GM21390 (cell line): Measurements from ENCODE around the gene CDR2.
"Not testable (repeated sequence)": the region's sequence is repeated elsewhere in the genome, so short reads cannot be mapped to it uniquely, and the experiment has no call there.

Experiments used
- ATAC-seq: cut with Tn5 transposase; IDR thresholded peaks from one replicate; pipeline ENCODE4 v1.9.1; 2021; ENCODE audit not compliant: unreplicated experiment

CDR2 gene

DNA sequence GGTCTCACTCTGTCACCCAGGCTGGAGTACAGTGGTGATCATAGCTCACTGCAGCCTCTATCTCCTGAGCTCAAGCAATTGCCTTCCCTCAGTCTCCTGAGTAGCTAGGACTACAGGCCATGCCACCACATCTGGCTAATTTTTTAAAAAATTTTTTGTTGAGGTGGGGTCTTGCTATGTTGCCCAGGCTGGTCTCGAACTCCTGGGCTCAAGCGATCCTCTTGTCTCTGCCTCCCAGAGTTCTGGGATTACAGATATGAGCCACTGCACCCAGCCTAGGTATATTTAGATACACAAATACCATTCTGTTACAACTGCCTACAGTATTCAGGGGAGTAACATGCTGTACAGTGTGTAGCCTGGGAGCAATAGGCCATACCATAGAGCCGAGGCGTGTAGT lies 62.9 kb downstream of the CDR2 start:
- ATAC-seq: no peak

DNA sequence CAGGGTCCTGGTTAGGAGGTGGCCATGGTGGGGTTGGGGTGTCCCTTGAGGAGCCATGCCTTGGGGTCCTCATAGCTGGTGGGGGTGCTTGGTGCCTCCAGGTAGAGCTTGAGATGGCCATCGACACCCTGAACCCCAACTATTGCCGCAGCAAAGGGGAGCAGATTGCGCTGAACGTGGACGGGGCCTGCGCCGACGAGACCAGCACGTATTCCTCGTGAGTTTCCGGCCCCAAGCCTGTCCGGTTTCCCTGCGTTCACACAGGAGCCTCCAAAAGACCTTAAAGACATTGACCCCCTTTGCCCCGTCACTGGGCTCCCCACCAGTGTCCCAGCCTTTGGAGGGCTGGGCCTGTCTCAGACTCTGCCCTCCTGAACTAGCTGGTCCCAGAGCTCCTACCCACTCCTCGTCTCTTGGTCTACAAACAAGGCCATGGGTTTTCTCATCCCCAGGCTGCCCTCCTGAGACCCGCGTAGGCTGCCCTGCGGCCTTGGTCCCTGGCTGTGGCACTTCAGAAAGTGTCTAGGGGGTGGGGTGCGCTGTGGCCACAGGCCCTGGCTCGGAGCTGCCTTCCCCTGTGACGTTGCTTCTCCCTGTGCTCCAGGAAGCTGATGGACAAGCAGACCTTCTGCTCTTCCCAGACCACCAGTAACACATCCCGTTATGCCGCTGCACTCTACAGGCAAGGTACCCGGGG lies 65.4 kb downstream of the CDR2 start:
- ATAC-seq: no peak

DNA sequence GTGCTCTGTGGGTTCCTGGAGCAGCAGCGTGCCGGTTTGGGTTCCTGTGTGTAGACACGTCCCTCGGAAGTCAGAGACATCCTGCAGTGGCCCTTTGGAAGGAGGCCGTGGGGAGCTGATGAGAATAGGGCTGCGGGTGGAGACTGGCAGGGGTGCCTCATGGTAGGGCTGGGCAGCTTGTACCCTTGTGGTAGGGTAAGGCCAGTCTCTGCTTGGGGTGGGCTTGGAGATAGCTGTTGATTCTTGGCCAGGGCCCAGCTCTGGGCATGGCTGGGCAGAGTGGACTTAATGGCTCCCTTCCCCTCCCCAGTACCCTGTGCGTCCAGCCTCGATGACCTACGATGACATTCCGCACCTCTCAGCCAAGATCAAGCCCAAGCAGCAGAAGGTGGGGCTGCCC lies 66.6 kb downstream of the CDR2 start:
- ATAC-seq: no peak

DNA sequence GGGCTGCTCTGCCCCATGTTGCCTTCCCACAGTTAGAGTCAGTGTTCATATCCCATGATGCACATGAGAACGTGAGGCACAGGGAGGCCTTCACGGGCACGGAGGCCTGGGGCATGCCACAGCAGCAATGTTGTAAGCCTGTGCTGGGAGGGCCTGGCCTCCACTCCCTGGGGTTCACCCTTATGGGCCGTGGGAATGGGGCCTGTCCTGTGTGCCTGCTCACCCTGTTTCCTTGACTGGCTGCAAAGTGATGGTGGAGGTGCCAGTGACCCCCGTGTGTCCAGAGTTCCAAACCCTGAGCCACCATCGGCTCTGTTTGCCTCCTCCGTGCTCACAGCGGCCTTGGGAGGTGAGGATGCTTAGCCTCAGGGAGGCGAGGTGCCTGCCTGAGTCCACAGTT lies 67.6 kb downstream of the CDR2 start:
- no peak for ATAC-seq

DNA sequence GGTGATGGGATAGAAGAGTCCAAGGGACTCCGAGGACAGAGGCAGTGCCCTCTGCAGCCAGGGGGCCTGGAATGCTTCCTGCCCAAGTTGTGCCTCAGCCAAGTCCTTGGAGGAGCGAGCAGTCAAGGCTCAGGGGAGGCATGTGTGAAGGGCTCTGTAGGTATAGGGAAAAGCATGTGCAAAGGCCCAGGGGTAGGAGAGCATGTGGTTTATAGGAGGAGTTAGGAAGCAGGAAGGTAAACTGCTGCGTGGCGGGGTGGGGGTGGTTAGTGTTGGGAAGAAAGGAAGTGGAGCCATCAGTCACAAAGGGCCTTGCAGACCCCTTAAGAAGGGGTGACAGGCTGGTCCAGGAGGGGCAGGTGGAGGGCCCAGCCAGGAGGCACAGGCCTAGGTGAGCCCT lies 70.0 kb downstream of the CDR2 start:
- ATAC-seq: no peak

DNA sequence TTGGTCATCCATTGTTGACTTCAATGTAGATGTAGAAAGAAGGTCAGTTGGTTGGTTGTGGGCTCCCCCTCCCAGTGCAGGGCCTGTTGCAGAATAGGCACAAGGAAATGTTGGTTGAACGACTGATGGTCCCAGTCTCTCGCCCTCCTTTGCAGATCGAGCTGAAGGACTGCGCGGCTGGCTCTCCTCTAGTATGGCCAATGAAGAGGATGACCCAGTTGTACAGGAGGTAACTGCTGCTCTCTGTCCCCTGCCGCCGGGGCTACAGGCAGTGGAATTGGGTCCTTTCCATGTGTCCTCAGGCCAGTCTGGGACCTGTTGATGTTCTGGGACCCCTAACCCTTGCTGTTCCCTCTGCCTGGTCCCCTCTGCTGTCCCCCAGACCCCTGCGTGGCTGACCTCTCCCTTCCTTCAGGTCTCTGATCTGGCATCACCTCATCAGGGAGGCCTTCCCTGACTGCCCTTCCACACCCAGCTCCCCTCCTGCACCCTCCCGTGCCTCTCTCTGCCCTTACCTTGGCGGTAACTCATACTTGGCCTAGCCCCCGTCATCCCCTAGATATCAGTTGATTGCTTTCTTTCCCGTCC lies 71.5 kb downstream of the CDR2 start:
- ATAC-seq: no peak

DNA sequence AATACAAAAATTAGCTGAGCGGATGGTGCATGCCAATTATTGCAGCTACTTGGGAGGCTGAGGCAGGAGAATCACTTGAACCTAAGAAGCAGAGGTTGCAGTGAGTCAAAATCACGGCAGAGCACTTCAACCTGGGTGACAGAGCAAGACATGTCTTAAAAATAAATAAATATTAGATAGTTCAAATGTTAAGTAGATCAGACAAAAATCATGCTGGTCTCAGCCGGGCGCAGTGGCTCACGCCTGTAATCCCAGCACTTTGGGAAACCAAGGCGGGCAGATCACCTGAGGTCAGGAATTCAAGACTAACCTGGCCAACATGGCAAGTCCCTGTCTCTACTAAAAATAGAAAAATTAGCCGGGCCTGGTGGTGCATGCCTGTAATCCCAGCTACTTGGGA lies 73.0 kb downstream of the CDR2 start:
- not testable (repeated sequence) for ATAC-seq

DNA sequence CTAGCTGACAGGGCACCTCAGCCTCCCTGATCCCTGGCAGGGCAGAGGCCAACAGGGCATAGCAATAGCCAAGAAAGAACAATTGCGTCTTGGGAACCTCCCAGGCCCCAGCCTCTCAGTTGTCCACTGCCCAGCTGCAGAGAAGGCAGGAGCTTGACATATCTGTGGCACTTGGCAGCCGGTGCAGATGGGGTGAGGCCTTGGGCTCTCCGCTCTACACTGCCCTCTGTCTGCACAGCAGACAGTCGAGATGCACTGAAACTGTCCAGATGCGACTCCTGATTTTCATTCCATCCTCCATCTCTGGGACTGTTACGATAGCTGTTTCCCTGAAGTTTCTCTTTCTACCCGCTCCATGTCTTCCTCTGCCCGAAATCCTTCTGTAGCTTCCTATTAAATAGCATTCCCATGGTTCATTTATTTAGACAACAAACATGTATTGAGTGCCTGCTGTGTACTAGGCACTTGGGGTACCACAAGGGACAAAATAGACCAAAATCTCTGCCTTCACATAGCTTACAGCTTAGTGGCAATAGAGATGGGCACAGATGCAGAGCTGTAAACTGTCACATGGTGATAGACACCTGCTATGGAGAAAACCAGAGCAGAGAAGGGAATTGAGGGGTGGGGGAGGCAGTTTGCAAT lies 73.9 kb downstream of the CDR2 start:
- no peak for ATAC-seq

DNA sequence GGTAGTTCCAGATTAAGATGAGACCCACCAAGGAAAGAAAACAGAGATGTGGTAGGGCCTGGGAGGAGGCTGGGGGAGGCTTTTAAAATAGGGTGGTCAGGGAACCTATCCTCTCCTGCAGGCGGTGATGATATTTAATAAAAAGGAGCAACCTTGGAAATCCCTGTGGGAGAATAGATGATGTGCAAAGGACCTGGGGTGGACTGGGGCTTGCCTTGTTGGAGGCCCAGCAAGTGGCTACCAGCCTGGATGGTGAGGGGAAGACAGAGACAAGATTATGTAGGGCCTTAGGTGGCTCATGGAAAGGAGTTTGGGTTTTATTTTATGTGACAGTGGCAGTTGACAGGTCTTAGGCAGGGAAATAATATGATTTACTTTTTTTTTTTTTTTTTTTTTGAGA lies 75.4 kb downstream of the CDR2 start:
- ATAC-seq: no peak

DNA sequence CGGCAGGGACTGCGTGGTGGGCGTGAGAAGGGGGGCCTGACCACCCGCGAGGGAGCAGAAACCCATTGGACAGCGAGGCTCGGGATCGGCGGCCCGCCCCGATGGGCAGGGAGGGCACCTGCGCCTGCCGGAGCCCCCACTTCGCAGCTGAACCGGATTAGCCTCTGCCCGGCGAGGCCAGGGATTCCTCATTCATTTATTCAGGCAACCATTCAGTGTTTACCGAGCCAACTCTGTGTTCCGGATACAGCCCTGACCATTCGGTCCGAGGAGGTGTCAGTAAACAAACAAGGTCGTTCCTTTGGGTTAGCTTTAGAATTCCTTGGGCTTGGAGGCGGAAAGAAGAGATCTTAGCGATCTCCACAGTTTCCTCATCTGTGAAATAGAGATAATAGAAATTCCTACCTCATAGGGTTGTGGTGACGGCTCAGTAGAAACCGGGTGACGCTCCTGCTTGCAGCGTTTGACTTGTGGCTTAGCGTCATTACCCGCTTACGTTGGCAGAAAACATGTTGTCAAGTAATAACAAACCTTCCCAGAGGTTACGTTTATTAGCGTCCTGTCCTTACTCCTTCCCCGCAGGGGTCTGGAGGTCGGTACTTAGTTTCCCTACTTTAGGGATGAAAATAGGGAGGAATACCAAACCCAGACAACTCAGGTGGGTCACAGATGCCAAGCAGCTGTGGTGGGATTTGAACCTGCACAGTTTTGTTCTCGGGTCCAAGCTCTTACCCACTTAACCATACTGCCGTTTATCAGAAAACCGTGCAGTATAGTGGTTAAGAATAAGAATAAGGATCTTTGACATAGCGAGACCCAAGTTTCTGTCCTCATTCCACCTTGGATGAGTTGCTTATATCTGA lies 76.3 kb downstream of the CDR2 start:
- peak; percentile 31 for ATAC-seq

DNA sequence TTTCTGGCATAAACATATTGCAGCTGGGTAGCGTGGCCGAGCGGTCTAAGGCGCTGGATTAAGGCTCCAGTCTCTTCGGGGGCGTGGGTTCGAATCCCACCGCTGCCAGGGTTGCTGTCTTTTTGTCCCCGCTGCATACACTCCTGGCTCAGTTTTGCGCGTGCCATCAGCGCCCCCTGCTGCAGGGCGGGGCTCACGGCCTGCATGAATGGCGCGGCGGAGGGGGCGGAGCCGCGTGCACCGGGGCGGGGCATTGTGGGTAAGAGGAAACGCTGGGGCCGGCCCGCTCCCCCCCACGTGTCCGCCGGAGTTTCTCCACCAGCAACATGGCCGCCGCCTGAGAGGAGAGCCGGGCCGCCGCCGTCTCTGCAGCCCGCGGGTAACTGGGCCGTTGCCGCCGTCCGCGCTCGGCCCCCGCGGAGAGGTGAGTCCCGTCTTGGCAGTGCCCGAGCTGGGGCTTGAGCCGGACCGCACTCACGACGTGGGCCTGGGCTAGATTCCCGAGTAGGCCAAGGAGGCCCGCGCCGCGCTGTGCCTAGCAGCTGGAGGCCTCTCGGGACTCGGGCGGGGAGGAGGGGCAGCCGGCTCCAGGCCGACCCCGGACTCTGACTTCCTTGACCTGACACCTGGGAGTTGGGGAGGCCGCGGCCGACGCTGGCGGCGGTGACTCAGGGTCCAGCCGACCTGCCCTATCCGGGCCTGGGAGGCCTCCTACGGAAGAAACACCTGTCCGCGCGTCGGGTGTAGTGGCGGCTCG lies 77.1 kb downstream of the CDR2 start, which contains the start of gene POLR3E:
Gene POLR3E (plus strand): TSS at position 296 of the 757 bp plus-strand sequence. CDS start 5,560 bp downstream, outside the sequence.
- ATAC-seq: peak; percentile 80

DNA sequence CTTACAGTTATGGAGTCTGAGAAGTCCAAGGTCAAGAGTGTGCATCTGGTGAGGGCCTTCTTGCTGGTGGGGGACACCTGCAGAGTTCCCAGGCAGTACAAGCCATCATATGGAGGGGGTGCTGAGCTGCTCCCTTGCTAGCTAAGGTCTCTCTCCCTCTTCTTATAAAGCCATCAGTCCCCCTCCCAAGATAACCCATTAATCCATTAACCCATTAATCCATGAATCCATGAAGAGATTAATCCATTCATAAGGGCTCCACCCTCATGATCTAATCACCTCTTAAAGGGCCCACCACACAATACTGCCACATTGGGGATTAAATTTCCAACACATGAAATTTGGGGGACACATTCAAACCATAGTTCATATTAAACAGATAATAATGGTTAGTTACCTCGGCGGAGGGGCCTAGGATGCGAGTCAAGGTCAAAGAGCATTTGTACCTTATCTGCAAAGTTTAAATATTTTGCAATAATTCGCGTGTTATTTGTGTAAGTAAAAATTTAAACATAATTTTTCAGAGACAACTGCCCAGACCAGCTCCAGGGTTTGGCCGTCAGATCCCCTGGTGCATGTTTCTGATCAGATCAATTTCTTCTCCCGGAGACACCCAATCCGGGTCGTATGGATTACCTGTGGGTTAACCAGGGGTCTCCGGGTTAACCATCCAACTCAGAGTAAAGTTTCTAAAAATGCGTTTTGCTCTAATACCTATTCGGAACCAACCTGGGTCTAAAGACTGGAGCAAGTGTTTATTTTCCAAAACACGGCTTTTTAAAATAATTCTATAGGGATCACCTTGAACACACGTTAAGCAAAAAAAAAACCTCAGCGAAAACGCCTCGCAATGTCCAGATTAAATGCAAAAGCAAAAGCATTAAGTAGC lies 78.0 kb downstream of the CDR2 start:
- no peak for ATAC-seq
